Measurements from ENCODE around the gene C1QC. TPM values are rescaled to one million over a fixed set of nuclear protein-coding genes. Genes with fewer than 3 reads are reported as not detected.
"Not testable (repeated sequence)": the region's sequence is repeated elsewhere in the genome, so short reads cannot be mapped to it uniquely, and the experiment has no call there.

C1QC gene
- total and polyA plus RNA-seq, 2 of the 8 experiments (the other 6 are each of a cell fraction or from before 2014, with no cell fraction given), result not detected

- not testable (repeated sequence) for H3K4me2 ChIP-seq (ENCODE audit: insufficient read depth in 1 of 2, low read depth in 2 of 2, low read length in 2 of 2); H3K56ac ChIP-seq (replicated peaks; ENCODE audit: insufficient read length, low read depth, low read length); H4K91ac ChIP-seq (replicated peaks; ENCODE audit: insufficient read length, low read length); H3K23ac ChIP-seq (ENCODE audit: insufficient read length); H3K27ac ChIP-seq (ENCODE audit: low read depth, low read length); H3K36me3 ChIP-seq (ENCODE audit: control insufficient read depth in 2 of 4, insufficient read depth in 4 of 4, low read length in 3 of 4); H3K4ac ChIP-seq (replicated peaks; ENCODE audit: insufficient read length, low read depth, low read length); H3K79me2 ChIP-seq (ENCODE audit: control insufficient read depth in 1 of 2, insufficient read depth in 2 of 2, low read length in 2 of 2); H3K79me1 ChIP-seq (ENCODE audit: low read depth, low read length); H3K23me2 ChIP-seq (ENCODE audit: low read depth, low read length); FAIRE-seq; H3K4me1 ChIP-seq (replicated peaks in 1 of 4; ENCODE audit: control insufficient read depth in 3 of 4, insufficient read depth in 4 of 4, low read length in 3 of 4); H2AFZ ChIP-seq (ENCODE audit: low read length); H4K20me1 ChIP-seq (replicated peaks in 1 of 2; ENCODE audit: control insufficient read depth in 1 of 2, insufficient read depth in 2 of 2, low read length in 2 of 2); H3K27me3 ChIP-seq (replicated peaks in 1 of 4; ENCODE audit: control insufficient read depth in 3 of 4, extremely low read depth in 1 of 4, insufficient read depth in 3 of 4, low read length in 3 of 4); H4K8ac ChIP-seq (ENCODE audit: extremely low read depth, insufficient read depth, low read length); H3K9me3 ChIP-seq (ENCODE audit: insufficient read depth in 2 of 2, low read depth in 1 of 2, low read length in 1 of 2); H3K18ac ChIP-seq (ENCODE audit: extremely low read depth, low read length); H4K5ac ChIP-seq (ENCODE audit: insufficient read length, low read depth, low read length); H3K9ac ChIP-seq (replicated peaks in 1 of 4; ENCODE audit: extremely low read depth in 1 of 4, low read depth in 3 of 4, low read length in 3 of 4); DNase-seq (ENCODE audit: low read depth in 1 of 2, low spot score in 2 of 2); H2AK5ac ChIP-seq (ENCODE audit: low read depth, low read length); H2BK15ac ChIP-seq (ENCODE audit: low read length); H2BK5ac ChIP-seq (ENCODE audit: low read depth, low read length); H2BK20ac ChIP-seq (ENCODE audit: low read length); H3K4me3 ChIP-seq (ENCODE audit: extremely low read depth in 1 of 4, insufficient read depth in 2 of 4, low read depth in 3 of 4, low read length in 4 of 4); H2BK12ac ChIP-seq (ENCODE audit: low read depth, low read length); H2BK120ac ChIP-seq (replicated peaks; ENCODE audit: low read depth, low read length); H3K14ac ChIP-seq (ENCODE audit: insufficient read length)
- 85% methylated on average over 2 of the region's 2 CpGs; no CpG with 5 or more reads in 1 of the 2 experiments for WGBS, 2 experiments (ENCODE audit: extremely low coverage in 1 of 2, insufficient coverage in 1 of 2, insufficient read length in 1 of 2, insufficient replicate concordance in 2 of 2, low coverage in 1 of 2, low lambda C conversion rate in 2 of 2, missing lambda C conversion rate in 1 of 2)
- ChIA-PET CTCF (ENCODE audit: partially characterized antibody) (interaction anchor here (0.7 to 3.8 kb wide), 8 partner anchors 19 to 296 kb away, joined by 3 to 15 read pairs (median 4); no protein-coding TSS in a partner anchor), POLR2A (ENCODE audit: partially characterized antibody) (interaction anchor here (0.6 kb wide), 1 partner anchor 283 kb away, joined by 3 read pairs; no protein-coding TSS in a partner anchor)
Measured at GRCh38 chr1:22668840-22669239, 25.4 kb downstream of the C1QC start.

Measured in H1 (cell line).